SK-N-SH (cell line): ENCODE measurements around the gene PER1.

Experiments used
- CTCF ChIP-seq: fragments of 200-600 bp; sonication (generic); IDR thresholded peaks from 2 replicates; pipeline ENCODE4 v1.6.1; 2017; ENCODE audit warnings: antibody characterized with exemption, mild to moderate bottlenecking, moderate library complexity
- EZH2phosphoT487 ChIP-seq: fragments of 200-600 bp; sonication (generic); IDR thresholded peaks from 2 replicates; pipeline ENCODE4 v1.6.1; 2017; ENCODE audit warnings: low read depth, mixed run types, mild to moderate bottlenecking, antibody characterized with exemption, moderate library complexity, borderline replicate concordance
- FOSL2 ChIP-seq: IDR thresholded peaks from 2 replicates; pipeline ENCODE4 v1.4.0; 2012; ENCODE audit warnings: low read depth, mild to moderate bottlenecking, moderate library complexity, borderline replicate concordance
- FOXJ3 ChIP-seq: sonication (generic); formaldehyde crosslinking; IDR thresholded peaks from 2 replicates; pipeline ENCODE4 v1.5.1; 2020; ENCODE audit warnings: mild to moderate bottlenecking, missing genetic modification reagents
- GABPA ChIP-seq: IDR thresholded peaks from 2 replicates; pipeline ENCODE4 v1.4.0; 2012; ENCODE audit warnings: low read depth, mild to moderate bottlenecking
- NRF1 ChIP-seq: IDR thresholded peaks from 2 replicates; pipeline ENCODE4 v1.6.1; 2012; ENCODE audit warnings: low read depth, mild to moderate bottlenecking, low read length
- POLR2AphosphoS5 ChIP-seq: IDR thresholded peaks from 2 replicates; pipeline ENCODE4 v1.6.1; 2012; ENCODE audit warnings: low read depth, low read length
- RCOR1 ChIP-seq: fragments of 150-350 bp; IDR thresholded peaks from 2 replicates; pipeline ENCODE4 v1.6.1; 2017; ENCODE audit warnings: antibody characterized with exemption, low read length
- RFX5 ChIP-seq: IDR thresholded peaks from 2 replicates; pipeline ENCODE4 v1.6.1; 2012; ENCODE audit warnings: mild to moderate bottlenecking, improper control_type of control experiment, low read length
- SIN3A ChIP-seq: IDR thresholded peaks from 2 replicates; pipeline ENCODE4 v1.6.1; 2012; ENCODE audit warnings: low read depth, mild to moderate bottlenecking, low read length, moderate library complexity, borderline replicate concordance
- USF1 ChIP-seq: IDR thresholded peaks from 2 replicates; pipeline ENCODE4 v1.4.0; 2012; ENCODE audit warnings: low read depth, borderline replicate concordance
- YY1 ChIP-seq: IDR thresholded peaks from 2 replicates; pipeline ENCODE4 v1.4.0; 2012; ENCODE audit warnings: low read depth, mild to moderate bottlenecking
- TF ChIP-seq, protein P1 (sequence below): IDR thresholded peaks from 2 replicates; pipeline ENCODE4; 2012

DNA sequence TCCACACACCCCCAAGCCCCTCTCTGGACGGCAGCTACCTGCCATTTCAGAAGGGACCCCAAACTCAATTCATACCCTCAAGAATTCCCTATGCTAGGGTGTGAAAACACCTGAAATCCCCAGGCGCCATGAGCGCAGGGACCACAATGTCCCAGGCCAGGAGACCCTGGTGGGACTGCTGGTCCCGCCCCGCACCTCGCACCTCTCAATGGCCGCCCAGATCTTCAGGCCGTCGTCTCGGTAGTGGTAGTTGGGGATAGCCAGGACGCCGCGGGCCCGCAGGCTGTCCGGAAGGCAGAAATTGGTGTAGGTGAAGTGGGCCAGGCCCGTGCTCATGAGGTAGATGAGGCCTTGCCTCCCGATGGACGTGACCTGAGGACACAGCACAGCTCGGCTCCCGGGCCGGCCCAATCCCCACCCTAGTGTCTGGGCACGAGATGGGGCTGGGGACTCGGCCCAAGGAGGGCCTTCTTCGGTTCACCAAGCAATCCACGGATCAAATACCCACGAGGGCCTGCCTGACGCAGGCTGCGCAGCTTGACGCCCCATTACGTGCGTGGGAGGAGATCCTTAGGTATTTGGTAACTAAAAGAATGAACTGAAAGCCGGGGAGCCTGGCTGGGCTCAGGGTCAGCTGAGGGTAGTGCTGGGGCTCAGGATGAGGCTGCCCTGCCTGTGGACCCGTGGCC is 43.1 kb downstream of the PER1 start:
- TF ChIP-seq EZH2phosphoT487, result no peak
- no peak for TF ChIP-seq USF1
- no peak for TF ChIP-seq SIN3A
- TF ChIP-seq RFX5, result no peak
- TF ChIP-seq, protein P1, sequence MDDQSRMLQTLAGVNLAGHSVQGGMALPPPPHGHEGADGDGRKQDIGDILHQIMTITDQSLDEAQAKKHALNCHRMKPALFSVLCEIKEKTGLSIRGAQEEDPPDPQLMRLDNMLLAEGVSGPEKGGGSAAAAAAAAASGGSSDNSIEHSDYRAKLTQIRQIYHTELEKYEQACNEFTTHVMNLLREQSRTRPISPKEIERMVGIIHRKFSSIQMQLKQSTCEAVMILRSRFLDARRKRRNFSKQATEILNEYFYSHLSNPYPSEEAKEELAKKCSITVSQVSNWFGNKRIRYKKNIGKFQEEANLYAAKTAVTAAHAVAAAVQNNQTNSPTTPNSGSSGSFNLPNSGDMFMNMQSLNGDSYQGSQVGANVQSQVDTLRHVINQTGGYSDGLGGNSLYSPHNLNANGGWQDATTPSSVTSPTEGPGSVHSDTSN, result no peak
- TF ChIP-seq YY1, result no peak
- no peak for TF ChIP-seq CTCF
- no peak for TF ChIP-seq FOXJ3 (CRISPR knock-in tag)
- TF ChIP-seq GABPA, result no peak
- TF ChIP-seq POLR2AphosphoS5, result no peak
- TF ChIP-seq FOSL2, result no peak
- no peak for TF ChIP-seq NRF1
- no peak for TF ChIP-seq RCOR1
